IMR-90 (cell line): Measurements from ENCODE around the gene RHOD. TPM values are rescaled to one million over a fixed set of nuclear protein-coding genes. Genes with fewer than 3 reads are reported as not detected.

Experiments used
- ATAC-seq: fragments of 200-7000 bp; cut with Tn5 transposase; 2 replicates; pipeline ENCODE4 v1.9.1; 2020; ENCODE audit warnings: low read depth, mild to moderate bottlenecking, moderate library complexity
- BruUV-seq: library from RNA; stranded (reverse); fragments of 400-500 nt; replicated peaks from 2 replicates; lab custom pipeline; 2021; lab: Mats Ljungman, UMichigan
- CTCF ChIA-PET: fragments of 300-600 bp; formaldehyde crosslinking; extraction: SDS; loops from one replicate; lab custom pipeline; 2021; ENCODE audit warnings: antibody characterized with exemption; lab: Yijun Ruan, JAX
- POLR2A ChIA-PET: fragments of 300-600 bp; sonication (Branson Sonifier 250); formaldehyde crosslinking; loops from one replicate; lab custom pipeline; 2022; ENCODE audit warnings: antibody characterized with exemption; ENCODE audit not compliant: unreplicated experiment; lab: Charles Lee
- DNase-seq: peaks from one replicate; pipeline ENCODE4 v3.0.0; 2013
- H2AFZ ChIP-seq: replicated peaks from 2 replicates; pipeline ENCODE3; 2013; ENCODE audit warnings: low read length, mild to moderate bottlenecking; ENCODE audit not compliant: poor library complexity
- H2AK5ac ChIP-seq: 2 replicates; pipeline ENCODE4 v1.6.1; 2013; ENCODE audit warnings: low read depth, low read length, inconsistent platforms
- H2AK9ac ChIP-seq: replicated peaks from 2 replicates; pipeline ENCODE3; 2013; ENCODE audit warnings: mild to moderate bottlenecking, low read depth, low read length, moderate library complexity; ENCODE audit not compliant: poor library complexity
- H2BK120ac ChIP-seq: 2 replicates; pipeline ENCODE4 v1.6.1; 2013; ENCODE audit warnings: low read depth, low read length, inconsistent platforms
- H2BK15ac ChIP-seq: 3 replicates; pipeline ENCODE4 v1.6.1; 2013; ENCODE audit warnings: low read depth, low read length, inconsistent platforms
- H2BK20ac ChIP-seq: 2 replicates; pipeline ENCODE4 v1.6.1; 2013; ENCODE audit warnings: low read depth, mild to moderate bottlenecking, inconsistent platforms, low read length, moderate library complexity
- H2BK5ac ChIP-seq: 2 replicates; pipeline ENCODE4 v1.6.1; 2013; ENCODE audit warnings: mild to moderate bottlenecking, low read depth, low read length, inconsistent platforms; ENCODE audit not compliant: poor library complexity, severe bottlenecking
- H3K14ac ChIP-seq: replicated peaks from 2 replicates; pipeline ENCODE4 v1.6.1; 2013; ENCODE audit warnings: low read depth, low read length, inconsistent platforms
- H3K18ac ChIP-seq: 2 replicates; pipeline ENCODE4 v1.6.1; 2013; ENCODE audit warnings: low read depth, low read length, control low read depth
- H3K23ac ChIP-seq: 2 replicates; pipeline ENCODE4 v1.6.1; 2013; ENCODE audit warnings: low read depth, low read length, inconsistent platforms
- H3K27ac ChIP-seq: 2 replicates; pipeline ENCODE4 v1.5.1; 2013; ENCODE audit warnings: mild to moderate bottlenecking, control low read depth, low read length; ENCODE audit not compliant: insufficient read depth
- H3K27me3 ChIP-seq: 2 replicates; pipeline ENCODE4 v1.6.1; 2013; ENCODE audit warnings: low read length; ENCODE audit not compliant: control insufficient read depth, insufficient read depth
- H3K36me3 ChIP-seq: 2 replicates; pipeline ENCODE4 v1.6.1; 2013; ENCODE audit warnings: low read length, mixed read lengths; ENCODE audit not compliant: control insufficient read depth, insufficient read depth
- H3K4ac ChIP-seq: 2 replicates; pipeline ENCODE4 v1.6.1; 2013; ENCODE audit warnings: low read depth, low read length, inconsistent platforms
- H3K4me1 ChIP-seq: 2 replicates; pipeline ENCODE4 v1.6.1; 2013; ENCODE audit warnings: low read length, mixed read lengths; ENCODE audit not compliant: control insufficient read depth, insufficient read depth
- H3K4me2 ChIP-seq: 2 replicates; pipeline ENCODE4 v1.6.1; 2013; ENCODE audit warnings: low read depth, mild to moderate bottlenecking, control low read depth, low read length, moderate library complexity
- H3K4me3 ChIP-seq: 2 replicates; pipeline ENCODE4 v1.5.1; 2013; ENCODE audit warnings: low read depth, mild to moderate bottlenecking, control low read depth, low read length, moderate library complexity; ENCODE audit not compliant: insufficient read depth
- H3K56ac ChIP-seq: 2 replicates; pipeline ENCODE4 v1.6.1; 2013; ENCODE audit warnings: low read length, inconsistent platforms; ENCODE audit not compliant: insufficient read depth; ENCODE audit errors: extremely low read depth
- H3K79me1 ChIP-seq, 2 experiments: 2 replicates each; pipeline ENCODE4 v1.6.1; 2013; ENCODE audit warnings: low read length in 2 of 2, inconsistent platforms in 1 of 2, low read depth in 1 of 2
- H3K9ac ChIP-seq: 2 replicates; pipeline ENCODE4 v1.6.1; 2013; ENCODE audit warnings: low read depth, low read length, control low read depth
- H3K9me1 ChIP-seq: 2 replicates; pipeline ENCODE4 v1.6.1; 2013; ENCODE audit warnings: low read length, inconsistent platforms; ENCODE audit not compliant: insufficient read depth
- H3K9me3 ChIP-seq: 2 replicates; pipeline ENCODE4 v1.6.1; 2013; ENCODE audit warnings: low read length; ENCODE audit not compliant: control insufficient read depth, insufficient read depth
- H4K20me1 ChIP-seq: 2 replicates; pipeline ENCODE4 v1.6.1; 2013; ENCODE audit warnings: low read length, inconsistent platforms; ENCODE audit not compliant: insufficient read depth
- H4K5ac ChIP-seq: 2 replicates; pipeline ENCODE4 v1.6.1; 2013; ENCODE audit warnings: mild to moderate bottlenecking, low read depth, low read length, control low read depth
- H4K8ac ChIP-seq, 2 experiments: 2 replicates each; pipeline ENCODE4 v1.6.1; 2013; ENCODE audit warnings: low read depth in 2 of 2, low read length in 2 of 2, control low read depth in 1 of 2, inconsistent platforms in 1 of 2
- H4K91ac ChIP-seq: 2 replicates; pipeline ENCODE4 v1.6.1; 2013; ENCODE audit warnings: low read depth, low read length, inconsistent platforms; ENCODE audit not compliant: insufficient read depth
- MAZ ChIP-seq: IDR thresholded peaks from 2 replicates; pipeline ENCODE4 v1.6.1; 2012; ENCODE audit warnings: low read depth, mild to moderate bottlenecking, low read length, improper control_type of control experiment, moderate library complexity, borderline replicate concordance
- POLR2A ChIP-seq: IDR thresholded peaks from 2 replicates; pipeline ENCODE4 v1.6.1; 2012; ENCODE audit warnings: mild to moderate bottlenecking, low read depth, low read length
- RAD21 ChIP-seq: IDR thresholded peaks from 2 replicates; pipeline ENCODE4 v1.6.1; 2012; ENCODE audit warnings: low read length, improper control_type of control experiment
- WGBS, 2 experiments: methylation state at CpG; one replicate each; pipeline versions ENCODE4 v1.1.5 to v1.1.7; 2013; ENCODE audit warnings: missing lambda C conversion rate in 2 of 2; ENCODE audit not compliant: insufficient read length in 1 of 2; ENCODE audit errors: extremely low coverage in 2 of 2; 5-methylcytosine and 5-hydroxymethylcytosine counted together
- dilution Hi-C: fragments of 300-500 bp; cut with HindIII; formaldehyde crosslinking; loops from one replicate; pipeline ENCODE4 v1.14.3; 2018; ENCODE audit warnings: low sequenced_read_pairs; ENCODE audit not compliant: unreplicated experiment
- in situ Hi-C: fragments of 300-500 bp; cut with MboI; formaldehyde crosslinking; loops from 3 replicates; pipeline ENCODE4 v1.14.3; 2019; ENCODE audit warnings: low sequenced_read_pairs, inconsistent platforms, mixed read lengths
- intact Hi-C: fragments of 100-400 bp; cut with micrococcal nuclease; formaldehyde crosslinking; loops from 2 replicates; pipeline ENCODE4 v1.10.0; 2022
- polyA plus RNA-seq, 3 experiments: library from polyadenylated mRNA; depleted of rRNA; stranded (reverse); fragments of >200 nt; gene quantifications; 2 replicates each; pipeline ENCODE4 v1.2.3, GENCODE V29; 2012; ENCODE audit warnings: low replicate concordance in 1 of 3
- total RNA-seq: library from RNA; depleted of rRNA; stranded (reverse); fragments of >200 nt; gene quantifications from 2 replicates; pipeline ENCODE4 v1.2.3, GENCODE V29; 2012

The RHOD gene
- total and polyA plus RNA-seq, 2 of the 4 experiments (the other 2 are of a cell fraction) = 4.7 to 10.9 TPM

- H2BK5ac ChIP-seq = peak overlapping the region; percentile 79
- peak overlapping the region; percentile 95 for H3K27ac ChIP-seq
- H3K9me1 ChIP-seq = no peaks in the 10 kb centered on the region; the same call in 1 of the 2 replicates
- peaks cover 5% of the 10 kb centered on the region for H3K36me3 ChIP-seq
- peak overlapping the region; percentile 69 for H3K4me2 ChIP-seq
- H3K9ac ChIP-seq = peak overlapping the region; percentile 66
- H3K79me1 ChIP-seq = peaks cover 0 to 8% of the 10 kb centered on the region in 2 experiments; a peak in 1 of 4 replicates
- peak overlapping the region; percentile 100 for H4K5ac ChIP-seq
- peaks cover 8% of the 10 kb centered on the region for H3K4me1 ChIP-seq
- ChIA-PET CTCF (no interaction called here), POLR2A (no interaction called here)
- H2BK15ac ChIP-seq = no peak overlapping the region
- dilution Hi-C loops (no loop called here), in situ Hi-C loops (no loop called here), intact Hi-C loops (no loop called here)
- WGBS, 2 experiments = 20% methylated on average over 31 of the region's 59 CpGs; no CpG with 5 or more reads in 1 of the 2 experiments
- no peak overlapping the region for H2BK20ac ChIP-seq
- H2AK5ac ChIP-seq = no peak overlapping the region; the same call in 1 of the 2 replicates
- H4K91ac ChIP-seq = peak overlapping the region; percentile 85
- H3K56ac ChIP-seq = no peak overlapping the region
- H3K27me3 ChIP-seq = no peaks in the 10 kb centered on the region
- peak overlapping the region; percentile 91 to 98 for H4K8ac ChIP-seq
- H3K4me3 ChIP-seq = no peak overlapping the region
- peak overlapping the region; percentile 91 for H3K18ac ChIP-seq
- H2AFZ ChIP-seq = peak overlapping the region; percentile 97
- DNase-seq (no peak), ATAC-seq (no peak; the same call in 1 of the 2 replicates)
- no peak overlapping the region for H3K14ac ChIP-seq
- peak overlapping the region; percentile 31 for H2AK9ac ChIP-seq
- peak overlapping the region; percentile 70 for H2BK120ac ChIP-seq
- peaks cover 30% of the 10 kb centered on the region for H4K20me1 ChIP-seq
- no TSS peak for BruUV-seq
- H3K4ac ChIP-seq = peak overlapping the region; percentile 73
- TF ChIP-seq POLR2A (peak; percentile 33; the same call in 1 of the 2 replicates), MAZ (0 out of 2 replicates have a peak, but pooled peaks have one; percentile 12), RAD21 (no peak)
- 0 out of 2 replicates have a peak overlapping the region, but pooled peaks have one; percentile 3 for H3K23ac ChIP-seq
- H3K9me3 ChIP-seq = no peaks in the 10 kb centered on the region
Observed at GRCh38 chr11:67118181-67118766, 61.6 kb downstream of the RHOD start.
